ENCODE results near the gene POR. TPM values are rescaled to one million over a fixed set of nuclear protein-coding genes. Genes with fewer than 3 reads are reported as not detected.

Gene POR
- total RNA-seq, 1 donor: 73.1 TPM

- Histone ChIP-seq H3K4me1 (ENCODE audit: insufficient read depth, low read length) (peaks cover 24% of the 10 kb centered on the region), H3K4me3 (ENCODE audit: insufficient read depth, low read length) (no peak overlapping the region)
Observed at GRCh38 chr7:75965617-75966016, 50.7 kb downstream of the POR start.

GRCh38 chr7:75966190-75966961 lies 51.4 kb downstream of the POR start:
- H2AFZ ChIP-seq (ENCODE audit: low read length): peak overlapping the region; percentile 5
- no peak overlapping the region for H3K4me3 ChIP-seq (ENCODE audit: insufficient read depth, low read length)

More at GRCh38 chr7:75965617-75966016, 50.7 kb downstream of the POR start:
- Histone ChIP-seq H4K20me1 (ENCODE audit: insufficient read depth, low read length) (no peaks in the 10 kb centered on the region), H2AFZ (ENCODE audit: low read length) (no peak overlapping the region), H3K27ac (ENCODE audit: low read depth, low read length) (no peak overlapping the region), H3K79me2 (ENCODE audit: insufficient read depth, low read length) (no peaks in the 10 kb centered on the region), H3K4me2 (ENCODE audit: insufficient read depth, low read length) (no peak overlapping the region), H3K36me3 (ENCODE audit: insufficient read depth, low read length) (no peaks in the 10 kb centered on the region), H3K9me3 (ENCODE audit: low read depth, low read length) (no peaks in the 10 kb centered on the region), H3K27me3 (ENCODE audit: insufficient read depth, low read length) (no peaks in the 10 kb centered on the region)
- no peak for DNase-seq (ENCODE audit: insufficient read length, low spot score, missing footprints)
- no peak for TF ChIP-seq CTCF (IDR thresholded peaks at IDR 0.05; ENCODE audit: extremely low read depth, low read depth, low read length)

GRCh38 chr7:75967055-75967454 lies 52.1 kb downstream of the POR start:
- TF ChIP-seq CTCF (IDR thresholded peaks at IDR 0.05; ENCODE audit: extremely low read depth, low read depth, low read length): no peak
- no peaks in the 10 kb centered on the region for H3K36me3 ChIP-seq (ENCODE audit: insufficient read depth, low read length)
- H3K9me3 ChIP-seq (ENCODE audit: low read depth, low read length): no peaks in the 10 kb centered on the region
- no peaks in the 10 kb centered on the region for H3K79me2 ChIP-seq (ENCODE audit: insufficient read depth, low read length)
- no peak overlapping the region for H3K4me3 ChIP-seq (ENCODE audit: insufficient read depth, low read length)
- H3K27ac ChIP-seq (ENCODE audit: low read depth, low read length): no peak overlapping the region
- no peak overlapping the region for H2AFZ ChIP-seq (ENCODE audit: low read length)
- H3K4me2 ChIP-seq (ENCODE audit: insufficient read depth, low read length): peak overlapping the region; percentile 62
- no peaks in the 10 kb centered on the region for H4K20me1 ChIP-seq (ENCODE audit: insufficient read depth, low read length)
- H3K27me3 ChIP-seq (ENCODE audit: insufficient read depth, low read length): no peaks in the 10 kb centered on the region
- H3K4me1 ChIP-seq (ENCODE audit: insufficient read depth, low read length): peaks cover 22% of the 10 kb centered on the region
- no peak for DNase-seq (ENCODE audit: insufficient read length, low spot score, missing footprints)

More at GRCh38 chr7:75966190-75966961, 51.4 kb downstream of the POR start:
- no peak for TF ChIP-seq CTCF (IDR thresholded peaks at IDR 0.05; ENCODE audit: extremely low read depth, low read depth, low read length)
- Histone ChIP-seq H3K27ac (ENCODE audit: low read depth, low read length) (peak overlapping the region; percentile 26), H3K27me3 (ENCODE audit: insufficient read depth, low read length) (no peaks in the 10 kb centered on the region), H3K4me2 (ENCODE audit: insufficient read depth, low read length) (peak overlapping the region; percentile 62), H4K20me1 (ENCODE audit: insufficient read depth, low read length) (no peaks in the 10 kb centered on the region), H3K36me3 (ENCODE audit: insufficient read depth, low read length) (no peaks in the 10 kb centered on the region), H3K9me3 (ENCODE audit: low read depth, low read length) (no peaks in the 10 kb centered on the region), H3K4me1 (ENCODE audit: insufficient read depth, low read length) (peaks cover 24% of the 10 kb centered on the region), H3K79me2 (ENCODE audit: insufficient read depth, low read length) (no peaks in the 10 kb centered on the region)
- peak; percentile 89 for DNase-seq (ENCODE audit: insufficient read length, low spot score, missing footprints)

GRCh38 chr7:75967487-75967997 lies 52.6 kb downstream of the POR start:
- TF ChIP-seq CTCF (IDR thresholded peaks at IDR 0.05; ENCODE audit: extremely low read depth, low read depth, low read length): no peak
- Histone ChIP-seq H3K4me1 (ENCODE audit: insufficient read depth, low read length) (peaks cover 17% of the 10 kb centered on the region), H3K4me2 (ENCODE audit: insufficient read depth, low read length) (no peak overlapping the region), H3K27me3 (ENCODE audit: insufficient read depth, low read length) (no peaks in the 10 kb centered on the region), H3K36me3 (ENCODE audit: insufficient read depth, low read length) (no peaks in the 10 kb centered on the region), H3K9me3 (ENCODE audit: low read depth, low read length) (no peaks in the 10 kb centered on the region), H3K79me2 (ENCODE audit: insufficient read depth, low read length) (no peaks in the 10 kb centered on the region), H3K27ac (ENCODE audit: low read depth, low read length) (no peak overlapping the region), H4K20me1 (ENCODE audit: insufficient read depth, low read length) (no peaks in the 10 kb centered on the region), H3K4me3 (ENCODE audit: insufficient read depth, low read length) (no peak overlapping the region), H2AFZ (ENCODE audit: low read length) (no peak overlapping the region)
- DNase-seq (ENCODE audit: insufficient read length, low spot score, missing footprints): no peak

Data from osteoblast (primary cell).